Dedifferentiated amniotic fluid mesenchymal stem cell (primary cell): Measurements from ENCODE around the gene EFS.
A peak's percentile ranks its signal among the peaks of the same experiment; 100 is the strongest.
"Not testable (repeated sequence)": the region's sequence is repeated elsewhere in the genome, so short reads cannot be mapped to it uniquely, and the experiment has no call there.

Experiments used
- DNase-seq: peaks from one replicate; pipeline ENCODE4 v3.0.0-alpha.2; 2016; ENCODE audit errors: extremely low spot score

EFS gene

GRCh38 chr14:23365036-23365731 lies at the start of gene EFS:
Gene EFS (minus strand): TSS chr14:23365172. CDS start chr14:23365025, 147 bp downstream.
- DNase-seq = peak; percentile 16

GRCh38 chr14:23414254-23414653 lies 49.3 kb upstream of the EFS start:
- DNase-seq = no peak

DNA sequence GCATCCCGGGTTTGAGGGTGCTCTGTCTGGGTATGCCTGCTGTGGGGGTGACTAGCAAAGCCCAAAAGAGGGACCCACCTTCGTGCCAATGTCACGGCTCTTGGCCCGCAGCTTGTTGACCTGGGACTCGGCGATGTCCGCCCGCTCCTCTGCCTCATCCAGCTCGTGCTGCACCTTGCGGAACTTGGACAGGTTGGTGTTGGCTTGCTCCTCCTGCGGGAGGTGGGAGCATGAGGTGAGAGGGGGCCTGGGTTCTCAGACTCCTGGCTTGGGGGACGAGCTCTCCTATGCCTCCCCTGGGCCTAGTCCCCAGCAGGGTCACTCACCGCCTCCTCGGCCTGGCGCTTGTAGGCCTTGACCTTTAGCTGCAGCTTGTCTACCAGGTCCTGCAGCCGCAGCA lies 48.7 kb upstream of the EFS start:
- DNase-seq = no peak

DNA sequence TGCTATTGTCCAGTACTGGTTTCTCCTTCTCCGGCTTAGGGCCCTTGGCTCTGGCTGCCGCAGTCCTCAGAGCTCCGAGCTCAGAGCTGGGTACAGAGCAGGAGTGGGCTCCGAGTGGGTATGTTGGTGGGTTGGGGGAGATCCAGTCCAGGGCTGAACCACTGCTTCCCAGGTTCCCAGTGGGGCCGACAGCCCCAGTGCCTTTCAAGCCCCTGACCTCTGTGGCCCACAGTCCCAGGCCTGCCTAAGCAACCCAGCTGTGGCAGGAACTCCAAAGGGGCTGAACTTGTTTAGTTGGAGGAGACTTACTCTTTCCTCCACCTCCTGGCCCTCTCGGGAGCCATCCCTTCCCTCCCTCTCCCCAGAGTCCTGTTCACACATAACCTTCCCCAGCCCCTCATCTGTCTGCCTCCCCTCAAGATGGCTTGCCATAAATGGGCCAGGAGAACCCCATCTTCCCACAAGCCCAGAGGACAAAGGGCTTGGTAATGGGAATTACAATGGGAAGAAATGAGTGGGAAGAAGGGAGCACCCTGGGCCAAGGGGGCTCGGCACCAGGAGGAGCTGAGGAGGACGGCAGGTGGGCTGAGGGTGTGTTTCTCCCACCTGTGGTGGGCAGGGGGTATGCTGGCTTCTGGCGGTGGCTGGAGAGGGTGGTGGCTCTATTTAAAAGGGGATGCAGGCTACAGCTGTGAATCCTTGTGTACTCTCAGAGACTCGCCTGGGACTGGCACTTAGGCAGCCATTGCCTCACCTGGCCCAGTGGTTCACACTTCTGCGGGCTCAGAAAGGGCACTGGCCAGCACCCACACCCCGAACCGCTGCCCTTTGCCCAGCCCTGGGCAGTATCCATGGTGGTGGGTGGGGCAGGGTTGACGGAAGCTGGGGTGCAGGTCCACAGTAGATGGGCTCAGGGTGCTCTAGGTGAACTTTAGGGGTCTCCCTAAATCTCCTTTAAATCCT lies 46.9 kb upstream of the EFS start:
- DNase-seq = no peak

DNA sequence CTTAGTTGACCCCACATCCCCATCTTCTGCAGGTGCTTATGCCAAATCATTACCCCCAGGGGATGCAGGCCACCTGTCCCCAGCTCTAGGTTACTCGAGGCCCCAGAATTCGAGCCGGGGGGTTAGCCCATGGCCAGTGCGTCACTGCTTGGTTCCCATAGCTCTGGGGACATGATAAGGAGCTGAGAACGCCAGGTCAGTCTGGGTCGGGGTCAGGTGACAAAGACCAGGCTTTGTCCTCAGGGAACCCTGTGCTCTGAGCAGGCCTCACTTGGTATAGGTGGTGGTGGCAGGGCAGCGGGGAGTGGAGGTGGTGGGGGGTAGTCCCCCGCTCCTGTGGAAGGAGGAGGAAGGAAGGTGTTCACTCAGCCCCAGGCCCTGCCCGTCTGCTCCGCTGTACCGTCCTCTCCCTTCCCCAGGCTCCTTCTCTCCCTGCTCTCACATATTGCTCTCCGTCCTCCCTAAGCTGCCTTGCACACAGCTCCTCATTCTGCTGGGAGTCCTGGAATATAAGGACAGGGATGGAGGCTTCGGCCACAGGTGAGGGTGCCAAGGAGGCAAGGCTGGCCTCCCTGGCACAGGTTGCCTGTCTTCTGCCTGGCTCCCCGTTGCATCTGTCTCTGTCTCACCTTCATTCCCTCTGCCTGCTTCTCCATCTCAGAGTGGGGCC lies 45.1 kb upstream of the EFS start:
- DNase-seq = no peak

DNA sequence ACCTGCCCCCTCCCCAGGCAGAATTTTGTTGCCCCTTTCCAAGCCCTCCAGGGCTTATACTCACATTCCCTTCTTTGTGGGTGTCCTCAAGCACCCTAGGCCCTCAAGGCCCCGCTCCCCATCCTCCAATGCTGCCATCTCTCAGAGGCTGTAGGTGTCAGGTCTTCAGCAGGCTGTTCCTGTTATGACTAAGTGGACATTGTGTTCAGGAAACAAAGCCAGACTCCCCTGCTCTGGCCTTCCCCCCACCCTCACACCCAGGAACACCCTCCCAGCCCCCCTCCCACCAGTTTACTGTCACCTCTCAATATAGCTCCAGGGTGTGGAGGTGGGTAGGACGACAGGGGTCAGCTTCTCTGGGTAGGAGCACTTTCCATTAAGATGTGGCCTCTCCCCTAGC lies 44.5 kb upstream of the EFS start:
- no peak for DNase-seq

- DNase-seq = no peak
Measured at GRCh38 chr14:23408307-23408630, 43.3 kb upstream of the EFS start.

DNA sequence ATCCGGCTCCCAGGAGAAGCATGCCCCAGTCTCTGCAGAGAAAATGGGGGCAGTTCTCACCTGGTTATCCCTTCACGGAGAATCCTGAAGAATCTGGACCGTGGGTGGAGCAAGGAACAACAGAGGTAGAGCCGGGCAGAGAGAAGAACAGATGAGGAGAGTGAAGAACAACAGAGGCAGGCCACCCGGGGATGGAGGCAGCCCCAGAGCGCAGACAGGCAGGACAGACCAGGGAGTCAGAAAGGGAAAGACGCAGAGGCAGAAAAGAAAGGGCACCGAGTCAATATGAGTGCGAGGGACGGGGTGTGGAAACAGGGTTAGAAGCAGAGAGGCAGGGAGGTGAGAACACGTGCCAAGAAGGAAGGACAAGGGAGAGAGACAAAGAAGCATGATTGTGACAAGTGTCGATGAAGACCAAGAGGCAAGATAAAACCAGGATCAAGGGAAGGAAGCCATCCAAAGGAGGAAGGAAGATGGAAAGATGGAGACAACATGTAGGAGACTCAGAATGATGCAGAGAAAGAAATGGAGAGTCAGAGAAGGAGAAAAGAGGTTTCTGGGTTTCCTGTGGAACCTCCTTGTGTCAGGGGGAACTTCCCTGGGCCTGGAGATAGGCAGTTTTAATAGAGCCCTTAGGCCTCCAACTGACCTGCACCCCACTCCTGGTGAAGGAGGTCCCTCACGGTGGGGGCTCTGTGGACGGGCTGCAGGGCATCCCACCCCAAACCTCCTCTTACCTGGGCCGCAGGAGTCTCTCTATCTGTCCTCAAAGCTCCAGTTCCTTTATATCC lies 42.7 kb upstream of the EFS start, which contains the start of gene MYH6:
Gene MYH6, minus strand, starts transcription at position 758 of the 791 bp plus-strand sequence. CDS start 1,050 bp downstream, outside the sequence.
- DNase-seq = no peak

GRCh38 chr14:23406725-23407355 lies 41.9 kb upstream of the EFS start:
- DNase-seq = no peak

- DNase-seq = no peak
Measured at GRCh38 chr14:23406244-23406643, 41.3 kb upstream of the EFS start.

DNA sequence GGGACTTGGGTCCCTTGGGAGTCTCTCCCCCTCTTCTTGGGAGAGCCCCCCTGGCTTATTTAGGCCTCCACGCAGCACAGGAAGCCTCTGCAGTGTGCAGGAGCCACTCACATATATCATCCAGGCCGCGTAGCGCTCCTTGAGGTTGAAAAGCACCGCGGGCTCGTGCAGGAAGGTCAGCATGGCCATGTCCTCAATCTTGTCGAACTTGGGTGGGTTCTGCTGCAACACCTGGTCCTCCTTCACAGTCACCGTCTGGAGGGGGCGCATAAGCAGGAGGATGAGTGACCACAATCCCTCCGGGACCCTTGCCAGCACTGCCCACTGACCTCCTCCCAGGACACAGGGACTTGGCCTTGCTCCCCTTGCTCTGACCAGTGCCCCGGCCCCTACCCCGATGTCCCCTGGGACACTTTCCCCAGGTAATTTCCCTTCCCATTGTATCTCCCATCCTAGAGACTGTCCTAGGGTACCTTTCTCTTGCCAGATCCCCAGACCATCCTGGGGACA lies 40.6 kb upstream of the EFS start:
- no peak for DNase-seq

DNA sequence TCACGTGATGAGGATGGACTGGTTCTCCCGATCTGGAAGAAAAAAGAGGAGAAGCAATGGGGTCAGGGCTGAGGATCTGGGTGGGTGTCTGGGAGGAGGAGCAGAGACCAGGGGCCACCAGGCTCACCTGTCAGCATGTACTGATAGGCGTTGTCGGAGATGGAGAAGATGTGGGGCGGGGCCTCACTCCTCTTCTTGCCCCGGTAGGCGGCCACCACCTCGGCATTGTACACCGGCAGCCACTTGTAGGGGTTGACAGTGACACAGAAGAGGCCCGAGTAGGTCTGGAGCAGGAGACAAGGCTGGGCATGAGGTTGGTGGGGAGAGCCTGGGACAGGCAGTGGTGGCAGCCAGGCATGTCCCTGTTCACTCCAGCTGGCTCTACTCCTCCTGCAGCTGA lies 40.1 kb upstream of the EFS start:
- DNase-seq = no peak

DNA sequence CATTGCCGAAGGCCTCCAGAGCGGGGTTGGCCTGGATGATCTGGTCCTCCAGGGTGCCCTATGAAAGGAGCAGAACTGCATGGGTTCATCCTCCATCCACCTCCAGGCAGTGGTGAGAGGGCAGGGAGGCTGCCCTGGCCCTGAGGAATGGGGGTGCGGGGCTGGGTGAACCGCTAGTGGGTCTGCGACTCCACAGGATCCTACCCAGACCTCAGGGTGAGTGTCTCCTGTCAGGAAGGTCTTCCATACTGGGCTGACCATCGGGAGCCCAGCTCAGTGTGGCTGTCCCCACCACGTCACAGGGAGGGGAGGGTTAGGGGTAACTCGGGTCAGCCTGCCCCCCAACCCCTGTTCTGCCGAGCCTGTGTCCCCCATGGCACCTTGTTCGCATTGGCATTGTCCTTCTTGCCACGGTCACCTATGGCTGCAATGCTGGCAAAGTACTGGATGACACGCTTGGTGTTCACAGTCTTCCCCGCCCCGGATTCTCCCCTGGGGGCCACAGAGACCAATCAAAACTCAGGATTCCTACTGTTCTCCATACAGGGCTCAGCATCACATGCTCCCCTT lies 39.4 kb upstream of the EFS start:
- DNase-seq = no peak

DNA sequence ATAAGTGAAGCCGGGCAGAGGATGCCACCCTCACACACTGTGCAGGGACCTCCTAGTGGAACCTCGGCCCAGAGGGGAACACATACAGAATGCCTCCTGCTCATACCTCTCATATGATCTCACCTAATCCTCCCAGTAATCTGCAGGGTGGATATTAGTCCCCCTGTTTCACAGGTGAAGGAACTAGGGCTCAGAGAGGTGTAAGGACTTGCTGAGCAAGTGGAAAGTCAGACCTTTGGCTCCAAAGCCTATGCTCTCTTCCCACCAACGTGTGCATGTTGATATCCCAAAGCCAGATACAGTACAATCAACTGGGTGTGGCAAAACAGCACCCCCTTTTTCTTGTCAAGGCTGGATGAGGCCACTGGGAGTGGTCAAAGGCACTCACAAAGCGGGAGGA lies 38.9 kb upstream of the EFS start:
- DNase-seq = no peak

- no peak for DNase-seq
Measured at GRCh38 chr14:23403139-23403438, 38.1 kb upstream of the EFS start.

- no peak for DNase-seq
Measured at GRCh38 chr14:23402296-23403138, 37.5 kb upstream of the EFS start.

DNA sequence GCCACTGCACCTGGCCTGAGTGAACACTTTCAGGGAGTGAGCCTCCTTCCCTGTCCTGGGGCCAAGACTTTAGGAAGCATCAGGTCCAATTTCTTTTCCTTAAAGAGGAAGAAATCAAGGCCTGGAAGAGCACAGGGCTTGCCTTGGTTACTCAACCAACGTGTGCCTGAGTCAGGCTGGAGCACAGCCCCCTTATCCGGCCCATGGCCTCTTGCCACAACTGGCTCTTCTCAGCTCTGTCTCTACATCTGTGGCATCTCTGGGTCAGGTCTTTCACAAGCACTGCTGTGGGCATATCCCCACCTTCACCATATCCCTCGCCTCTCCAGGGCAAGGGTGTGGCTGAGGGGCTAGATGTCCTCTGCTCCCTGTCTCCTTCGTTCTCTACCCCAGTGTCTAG lies 36.3 kb upstream of the EFS start:
- DNase-seq = no peak

DNA sequence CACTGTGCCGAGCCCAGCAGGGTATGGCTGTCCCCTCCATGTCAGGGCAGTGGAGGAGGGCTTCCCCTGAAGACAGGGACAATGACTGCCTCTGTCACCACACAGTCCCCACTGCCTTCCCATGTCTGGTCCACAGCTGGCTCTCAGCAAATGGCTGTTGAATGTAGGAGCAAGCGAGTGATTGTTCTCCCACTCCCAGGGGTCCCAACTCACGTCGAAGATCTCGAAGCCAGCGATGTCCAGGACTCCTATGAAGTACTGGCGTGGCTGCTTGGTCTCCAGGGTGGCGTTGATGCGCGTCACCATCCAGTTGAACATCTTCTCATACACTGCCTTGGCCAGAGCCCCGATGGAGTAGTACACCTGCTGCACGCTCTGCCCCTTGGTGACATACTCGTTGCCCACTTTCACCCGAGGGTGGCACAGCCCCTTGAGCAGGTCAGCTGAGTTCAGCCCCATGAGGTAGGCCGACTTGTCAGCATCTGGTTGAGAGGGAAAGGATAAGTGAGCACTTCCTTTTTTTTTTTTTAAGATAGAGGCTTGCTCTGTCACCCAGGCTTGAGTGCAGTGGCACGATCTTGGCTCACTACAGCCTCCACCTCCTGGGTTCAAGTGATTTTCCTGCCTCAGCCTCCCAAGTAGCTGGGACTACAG lies 35.7 kb upstream of the EFS start:
- DNase-seq = not testable (repeated sequence)

DNA sequence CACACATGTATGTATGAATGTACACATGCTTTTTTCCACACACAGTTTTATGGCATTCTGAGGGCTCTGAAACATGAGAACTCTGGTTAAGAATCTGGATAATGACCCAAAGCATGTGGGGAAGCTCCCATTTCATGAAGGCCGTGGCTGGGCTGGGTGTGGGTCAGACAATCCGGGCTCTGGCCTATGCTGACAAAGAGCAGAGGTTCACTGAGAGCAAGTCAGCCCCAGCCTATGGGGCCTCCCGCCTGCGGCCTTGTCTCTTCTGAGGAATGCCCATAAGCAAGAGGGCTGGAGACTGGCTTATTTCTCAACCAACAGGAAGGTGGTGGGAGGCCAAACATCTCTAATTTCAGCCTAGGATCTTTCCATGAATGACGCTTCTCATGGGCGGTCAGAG lies 34.6 kb upstream of the EFS start:
- no peak for DNase-seq
